Thyroid gland (tissue), 4 donors: Measurements from ENCODE around the gene TINAGL1.

Source experiments
- POLR2A ChIP-seq, 2 donors: fragments of 450-650 bp; IDR thresholded peaks; one replicate each; pipeline ENCODE4 v1.6.1; 2017; ENCODE audit warnings: antibody characterized with exemption in 2 of 2, mild to moderate bottlenecking in 2 of 2, moderate library complexity in 1 of 2
- TF ChIP-seq, protein P1 (sequence below), 6 experiments: fragments of 200-600 bp in 3 of 6; fragments of 450-650 bp in 3 of 6; sonication (generic) in 3 of 6; IDR thresholded peaks; one replicate each; pipeline ENCODE4 v1.5.1; 2016 to 2019; ENCODE audit warnings: antibody characterized with exemption in 6 of 6, mild to moderate bottlenecking in 2 of 6, inconsistent platforms in 1 of 6, moderate library complexity in 1 of 6

DNA sequence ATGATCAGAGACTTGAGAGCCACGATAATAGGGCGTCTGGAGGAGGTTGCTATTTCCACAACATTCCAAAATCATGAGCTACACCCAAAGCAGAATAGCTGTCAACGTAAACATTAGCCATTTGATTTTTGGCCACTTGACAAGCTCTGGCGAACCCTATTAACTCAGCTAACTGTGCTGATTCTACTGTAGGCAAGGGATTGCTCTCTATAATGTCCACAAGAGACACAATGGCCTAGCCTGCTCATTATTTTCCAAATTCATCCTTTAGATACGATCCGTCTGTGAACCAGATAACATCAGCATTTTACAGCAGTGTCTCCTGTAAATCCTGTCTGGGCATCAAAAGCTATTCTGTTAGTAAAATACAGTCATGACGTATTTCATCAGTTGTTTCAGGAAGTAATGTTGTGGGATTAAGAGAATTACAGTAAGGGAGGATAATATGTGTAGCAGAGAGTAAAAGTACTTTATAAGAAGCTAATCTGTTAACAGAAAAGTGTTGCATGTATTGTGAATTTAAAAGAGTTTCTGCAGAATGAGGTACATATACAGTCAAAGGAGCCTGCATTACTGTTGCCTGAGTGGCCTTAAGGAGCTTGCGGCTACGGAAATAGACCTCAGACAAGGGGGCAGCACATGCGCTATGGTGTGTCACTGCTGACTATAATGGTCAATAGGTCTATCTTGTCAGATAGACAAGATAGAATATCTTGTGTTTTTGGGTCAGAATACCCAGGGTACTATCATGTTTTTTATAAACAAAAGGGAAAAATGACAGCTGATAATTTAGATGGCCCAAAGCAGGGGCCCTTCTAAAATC, 44.9 kb upstream of the TINAGL1 start:
- TF ChIP-seq, protein P1, sequence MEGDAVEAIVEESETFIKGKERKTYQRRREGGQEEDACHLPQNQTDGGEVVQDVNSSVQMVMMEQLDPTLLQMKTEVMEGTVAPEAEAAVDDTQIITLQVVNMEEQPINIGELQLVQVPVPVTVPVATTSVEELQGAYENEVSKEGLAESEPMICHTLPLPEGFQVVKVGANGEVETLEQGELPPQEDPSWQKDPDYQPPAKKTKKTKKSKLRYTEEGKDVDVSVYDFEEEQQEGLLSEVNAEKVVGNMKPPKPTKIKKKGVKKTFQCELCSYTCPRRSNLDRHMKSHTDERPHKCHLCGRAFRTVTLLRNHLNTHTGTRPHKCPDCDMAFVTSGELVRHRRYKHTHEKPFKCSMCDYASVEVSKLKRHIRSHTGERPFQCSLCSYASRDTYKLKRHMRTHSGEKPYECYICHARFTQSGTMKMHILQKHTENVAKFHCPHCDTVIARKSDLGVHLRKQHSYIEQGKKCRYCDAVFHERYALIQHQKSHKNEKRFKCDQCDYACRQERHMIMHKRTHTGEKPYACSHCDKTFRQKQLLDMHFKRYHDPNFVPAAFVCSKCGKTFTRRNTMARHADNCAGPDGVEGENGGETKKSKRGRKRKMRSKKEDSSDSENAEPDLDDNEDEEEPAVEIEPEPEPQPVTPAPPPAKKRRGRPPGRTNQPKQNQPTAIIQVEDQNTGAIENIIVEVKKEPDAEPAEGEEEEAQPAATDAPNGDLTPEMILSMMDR (IDR thresholded peaks at IDR 0.05): no peak
- no peak for TF ChIP-seq POLR2A (IDR thresholded peaks at IDR 0.05)
